GM13977 (cell line): Measurements from ENCODE around the gene PRDX1.

Experiments used
- DNase-seq: peaks from one replicate; pipeline ENCODE4 v3.0.0; 2012; ENCODE audit warnings: low spot score
- CTCF ChIP-seq: IDR thresholded peaks from 2 replicates; pipeline ENCODE4 v1.5.1; 2012; ENCODE audit warnings: mild to moderate bottlenecking, control low read depth; ENCODE audit not compliant: insufficient read depth; ENCODE audit errors: extremely low read depth, missing control alignments
- in situ Hi-C: fragments of 300-500 bp; cut with MboI; formaldehyde crosslinking; loops from one replicate; pipeline ENCODE4 v1.12.0; 2022; ENCODE audit warnings: low sequenced_read_pairs, low pct_unique_long_range_greater_than_20kb, mixed read lengths, inconsistent platforms; ENCODE audit not compliant: unreplicated experiment

Gene PRDX1

GRCh38 chr1:45521413-45522323 lies at the start of gene PRDX1:
TSS of gene PRDX1 (minus strand) at chr1:45521884. CDS start at chr1:45519043, 2,841 bp downstream.
- in situ Hi-C loops, result no loop called here
- TF ChIP-seq CTCF, result no peak
- peak; percentile 92 for DNase-seq

- no peak for DNase-seq
- TF ChIP-seq CTCF, result no peak
- in situ Hi-C loops, result loop anchor here (10.0 kb wide), 1 partner anchor 206 kb away; no protein-coding TSS in a partner anchor
Measured at GRCh38 chr1:45570631-45571030, 48.9 kb upstream of the PRDX1 start.

GRCh38 chr1:45569962-45570581 lies 48.4 kb upstream of the PRDX1 start:
- DNase-seq, result peak; percentile 70
- TF ChIP-seq CTCF, result peak; percentile 98
- in situ Hi-C loops, result loop anchor here (5.0 to 10.0 kb wide), 2 partner anchors 63 to 205 kb away; no protein-coding TSS in a partner anchor

- in situ Hi-C loops, result loop anchor here (5.0 kb wide), 1 partner anchor 62 kb away; no protein-coding TSS in a partner anchor
- DNase-seq, result no peak
- no peak for TF ChIP-seq CTCF
Measured at GRCh38 chr1:45569571-45569961, 47.9 kb upstream of the PRDX1 start.

- in situ Hi-C loops, result loop anchor here (5.0 kb wide), 1 partner anchor 61 kb away; no protein-coding TSS in a partner anchor
- no peak for DNase-seq
- TF ChIP-seq CTCF, result no peak
Measured at GRCh38 chr1:45568421-45568820, 46.7 kb upstream of the PRDX1 start.

- TF ChIP-seq CTCF, result no peak
- in situ Hi-C loops, result loop anchor here (5.0 kb wide), 1 partner anchor 61 kb away; no protein-coding TSS in a partner anchor
- no peak for DNase-seq
Measured at GRCh38 chr1:45567911-45568310, 46.2 kb upstream of the PRDX1 start.
